Karpas-422 (cell line): ENCODE data around the gene PSORS1C1. TPM values are rescaled to one million over a fixed set of nuclear protein-coding genes. Genes with fewer than 3 reads are reported as not detected.

Experiments used
- DNase-seq: peaks from one replicate; pipeline ENCODE4 v3.0.0-alpha.2; 2015
- H2AFZ ChIP-seq: fragments of 200-600 bp; sonication (generic); 2 replicates; pipeline ENCODE4 v1.6.1; 2014; ENCODE audit warnings: antibody characterized with exemption, low read length, mixed read lengths
- H3K27ac ChIP-seq: fragments of 200-600 bp; sonication (generic); 2 replicates; pipeline ENCODE4 v1.5.1; 2014; ENCODE audit warnings: mild to moderate bottlenecking, low read length, moderate library complexity
- H3K27me3 ChIP-seq: fragments of 200-600 bp; sonication (generic); 2 replicates; pipeline ENCODE4 v1.6.1; 2014; ENCODE audit warnings: low read length, mixed read lengths
- H3K36me3 ChIP-seq: fragments of 200-600 bp; sonication (generic); 2 replicates; pipeline ENCODE4 v1.6.1; 2014; ENCODE audit warnings: low read length, mixed read lengths; ENCODE audit not compliant: insufficient read depth
- H3K4me1 ChIP-seq: fragments of 200-600 bp; sonication (generic); 2 replicates; pipeline ENCODE4 v1.6.1; 2014; ENCODE audit warnings: mild to moderate bottlenecking, low read length, mixed read lengths
- H3K4me2 ChIP-seq: fragments of 200-600 bp; sonication (generic); 2 replicates; pipeline ENCODE4 v1.6.1; 2014; ENCODE audit warnings: low read length, low read depth, mild to moderate bottlenecking; ENCODE audit not compliant: poor library complexity, severe bottlenecking
- H3K4me3 ChIP-seq: fragments of 200-600 bp; sonication (generic); 2 replicates; pipeline ENCODE4 v1.5.1; 2014; ENCODE audit warnings: mild to moderate bottlenecking, antibody characterized with exemption, low read length, mixed read lengths
- H3K79me2 ChIP-seq: fragments of 200-600 bp; sonication (generic); 2 replicates; pipeline ENCODE4 v1.6.1; 2014; ENCODE audit warnings: mild to moderate bottlenecking, low read length, mixed read lengths
- H3K9ac ChIP-seq: fragments of 200-600 bp; sonication (generic); 2 replicates; pipeline ENCODE4 v1.6.0; 2014; ENCODE audit warnings: low read length
- H3K9me2 ChIP-seq: fragments of 200-600 bp; sonication (generic), shearing (Covaris generic); replicated peaks from 2 replicates; pipeline ENCODE4 v1.6.0; 2014; ENCODE audit warnings: mild to moderate bottlenecking, low read length, moderate library complexity; ENCODE audit not compliant: insufficient read depth
- H3K9me3 ChIP-seq: fragments of 300-700, 200-600 bp; sonication (generic); 2 replicates; pipeline ENCODE4 v1.6.1; 2014; ENCODE audit warnings: low read length, mixed read lengths
- H4K20me1 ChIP-seq: fragments of 200-600 bp; sonication (generic); 2 replicates; pipeline ENCODE4 v1.6.1; 2014; ENCODE audit warnings: mild to moderate bottlenecking, antibody characterized with exemption, low read length, low read depth; ENCODE audit not compliant: insufficient read depth
- total RNA-seq: library from RNA; depleted of rRNA; stranded (reverse); fragments of >200 nt; shearing (Covaris generic); gene quantifications from 2 replicates; pipeline ENCODE4 v1.2.3, GENCODE V29; 2014; ENCODE audit warnings: low replicate concordance

Gene PSORS1C1
- total RNA-seq, 1 experiment from 2014 or later: not detected

DNA sequence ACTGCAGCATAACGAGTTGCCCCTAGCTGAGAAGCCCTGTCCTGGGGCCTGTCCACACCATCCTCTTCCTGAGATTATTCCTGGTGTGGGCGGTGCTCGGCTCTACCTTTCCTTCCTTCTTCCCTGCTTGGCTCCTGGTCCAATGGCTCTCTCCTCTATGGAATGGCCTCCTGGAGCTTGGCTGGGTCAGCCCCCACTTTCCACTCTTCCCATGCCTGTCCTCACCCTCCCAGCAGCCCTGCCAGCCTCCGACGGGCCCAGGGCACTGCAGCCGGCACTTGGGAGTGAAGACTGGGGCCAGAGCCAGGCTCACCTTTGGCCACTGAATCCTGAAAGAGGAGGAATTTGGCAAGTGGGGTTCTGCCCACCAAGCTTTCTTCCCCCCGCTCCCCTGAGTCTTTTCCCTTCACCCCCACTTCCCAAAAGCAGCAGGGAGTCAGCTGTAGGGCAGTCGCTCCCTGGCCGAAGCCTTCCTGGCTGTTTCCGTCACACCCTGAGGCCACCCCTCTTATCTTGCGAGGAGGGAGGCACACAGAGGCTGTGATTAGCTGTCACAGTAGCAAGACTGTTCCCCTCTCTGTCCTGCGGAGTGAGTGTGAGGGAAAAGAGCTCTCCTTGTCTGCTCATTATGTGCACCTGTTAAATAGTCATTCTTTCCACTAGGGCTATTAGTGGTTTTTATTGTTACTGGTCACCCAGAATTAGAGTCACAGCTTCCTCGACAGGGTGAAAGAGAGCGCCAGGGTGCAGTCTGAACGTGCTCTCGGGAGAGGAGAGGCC is 12.0 kb downstream of the PSORS1C1 start:
- H4K20me1 ChIP-seq: no peaks in the 10 kb centered on the region
- DNase-seq: no peak
- no peak overlapping the region for H3K27ac ChIP-seq
- no peaks in the 10 kb centered on the region for H3K9me3 ChIP-seq
- no peak overlapping the region for H3K9ac ChIP-seq
- no peak overlapping the region for H3K4me3 ChIP-seq
- no peak overlapping the region for H3K4me2 ChIP-seq
- H3K36me3 ChIP-seq: no peaks in the 10 kb centered on the region
- H3K79me2 ChIP-seq: no peaks in the 10 kb centered on the region
- H3K27me3 ChIP-seq: no peaks in the 10 kb centered on the region
- H3K4me1 ChIP-seq: no peaks in the 10 kb centered on the region
- H3K9me2 ChIP-seq: no peaks in the 10 kb centered on the region
- no peak overlapping the region for H2AFZ ChIP-seq

DNA sequence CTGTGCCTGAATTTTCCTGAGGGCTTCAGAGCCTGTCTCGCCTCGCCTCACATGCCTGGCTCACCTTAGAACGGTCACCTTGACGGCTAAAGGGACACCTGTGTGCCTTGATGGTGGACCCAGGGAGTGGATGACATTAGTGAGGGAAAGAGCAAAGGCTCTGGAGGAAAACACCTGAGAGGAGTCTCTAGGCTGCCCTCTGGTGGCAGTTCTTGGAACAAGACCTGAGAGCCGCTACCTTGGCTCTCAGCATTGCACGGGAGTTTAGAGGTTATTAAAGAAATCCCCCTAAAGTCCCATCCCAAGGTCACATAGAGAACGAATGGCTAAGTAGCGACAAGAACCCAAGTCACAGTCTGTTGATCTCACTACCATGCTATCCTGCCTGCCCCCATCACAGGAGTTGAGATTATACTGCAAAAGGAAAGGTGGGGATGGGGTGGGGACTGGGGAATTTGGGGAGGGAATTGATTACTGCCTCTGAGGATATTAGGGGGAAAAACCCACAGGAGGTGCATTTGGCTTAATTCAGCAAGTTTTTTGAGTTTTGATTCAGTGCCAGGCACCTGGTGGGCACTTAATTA is 13.6 kb downstream of the PSORS1C1 start:
- Histone ChIP-seq H3K9me2 (no peaks in the 10 kb centered on the region), H4K20me1 (no peaks in the 10 kb centered on the region), H3K27ac (no peak overlapping the region), H2AFZ (no peak overlapping the region), H3K9ac (no peak overlapping the region), H3K9me3 (no peaks in the 10 kb centered on the region), H3K4me2 (no peak overlapping the region), H3K27me3 (no peaks in the 10 kb centered on the region), H3K36me3 (no peaks in the 10 kb centered on the region), H3K4me3 (no peak overlapping the region), H3K79me2 (no peaks in the 10 kb centered on the region), H3K4me1 (no peaks in the 10 kb centered on the region)
- DNase-seq: peak; percentile 84

DNA sequence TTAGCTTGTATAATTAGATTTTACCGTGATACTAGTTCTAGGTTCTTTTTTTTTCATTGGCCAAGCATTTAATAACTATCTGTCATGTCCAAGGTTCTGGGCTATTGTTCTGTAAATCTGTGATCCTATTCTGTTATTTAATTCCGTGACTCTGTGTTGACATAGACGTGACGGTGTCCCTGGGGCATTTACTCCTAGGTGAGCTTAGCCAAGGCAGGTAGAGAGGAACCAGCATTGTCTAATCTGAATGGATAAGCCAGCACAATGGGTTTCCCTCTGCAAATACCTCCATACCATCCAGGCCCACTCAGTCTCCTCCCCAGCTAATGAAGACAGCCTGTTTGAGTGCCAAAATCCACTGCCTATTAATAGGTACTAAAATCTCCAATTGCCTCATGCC is 14.5 kb downstream of the PSORS1C1 start:
- H4K20me1 ChIP-seq: no peaks in the 10 kb centered on the region
- DNase-seq: no peak
- no peaks in the 10 kb centered on the region for H3K27me3 ChIP-seq
- no peaks in the 10 kb centered on the region for H3K36me3 ChIP-seq
- H2AFZ ChIP-seq: no peak overlapping the region
- H3K4me3 ChIP-seq: no peak overlapping the region
- H3K9me2 ChIP-seq: no peaks in the 10 kb centered on the region
- no peak overlapping the region for H3K27ac ChIP-seq
- no peaks in the 10 kb centered on the region for H3K4me1 ChIP-seq
- H3K9me3 ChIP-seq: no peaks in the 10 kb centered on the region
- H3K79me2 ChIP-seq: no peaks in the 10 kb centered on the region
- no peak overlapping the region for H3K4me2 ChIP-seq
- H3K9ac ChIP-seq: no peak overlapping the region

DNA sequence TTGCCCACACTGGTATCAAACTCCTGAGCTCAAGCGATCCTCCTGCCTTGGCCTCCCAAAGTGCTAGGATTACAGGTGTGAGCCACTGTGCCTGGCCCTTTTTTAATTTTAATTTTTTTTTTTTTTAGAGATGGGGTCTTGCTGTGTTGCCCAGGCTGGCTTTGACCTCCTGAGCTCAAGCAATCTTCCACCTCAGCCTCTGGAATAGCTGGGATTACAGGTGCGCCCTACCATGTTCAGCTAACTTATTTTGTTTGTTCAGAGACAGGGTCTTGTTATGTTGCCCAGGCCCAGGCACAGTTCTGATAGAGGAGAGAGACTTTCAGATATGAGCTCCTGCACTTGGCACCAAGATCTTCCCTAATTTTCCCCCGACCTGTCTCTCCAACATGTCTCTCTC is 16.2 kb downstream of the PSORS1C1 start:
- H4K20me1 ChIP-seq: no peaks in the 10 kb centered on the region
- H3K4me2 ChIP-seq: no peak overlapping the region
- H3K36me3 ChIP-seq: no peaks in the 10 kb centered on the region
- H3K9ac ChIP-seq: no peak overlapping the region
- no peak overlapping the region for H3K27ac ChIP-seq
- H3K9me3 ChIP-seq: no peaks in the 10 kb centered on the region
- no peaks in the 10 kb centered on the region for H3K27me3 ChIP-seq
- no peak overlapping the region for H3K4me3 ChIP-seq
- H3K79me2 ChIP-seq: no peaks in the 10 kb centered on the region
- H2AFZ ChIP-seq: no peak overlapping the region
- H3K9me2 ChIP-seq: no peaks in the 10 kb centered on the region
- no peaks in the 10 kb centered on the region for H3K4me1 ChIP-seq
- DNase-seq: no peak

DNA sequence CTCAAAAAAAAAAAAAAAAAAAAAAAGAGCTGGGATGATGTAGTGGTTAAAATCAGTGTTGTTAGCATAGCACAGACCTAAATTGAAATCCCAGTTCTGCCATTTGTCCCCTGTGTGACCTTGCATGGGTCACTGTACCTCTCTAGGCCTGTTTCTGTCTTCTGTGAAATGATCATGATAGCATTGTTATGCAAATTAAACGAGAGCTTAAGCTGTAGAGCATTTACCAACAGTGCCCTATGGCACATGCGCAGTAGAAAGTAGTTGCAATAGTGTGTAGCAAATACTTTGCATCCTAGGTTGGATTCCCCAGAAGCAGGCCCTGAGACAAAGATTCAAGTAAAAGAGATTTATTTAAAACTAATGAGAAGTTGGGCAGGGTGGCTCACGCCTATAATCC is 17.0 kb downstream of the PSORS1C1 start:
- no peaks in the 10 kb centered on the region for H3K9me2 ChIP-seq
- no peak overlapping the region for H3K4me3 ChIP-seq
- no peak overlapping the region for H3K9ac ChIP-seq
- no peaks in the 10 kb centered on the region for H3K36me3 ChIP-seq
- H3K9me3 ChIP-seq: no peaks in the 10 kb centered on the region
- H3K79me2 ChIP-seq: no peaks in the 10 kb centered on the region
- H3K27me3 ChIP-seq: no peaks in the 10 kb centered on the region
- no peak for DNase-seq
- no peaks in the 10 kb centered on the region for H4K20me1 ChIP-seq
- no peak overlapping the region for H3K4me2 ChIP-seq
- no peak overlapping the region for H3K27ac ChIP-seq
- no peaks in the 10 kb centered on the region for H3K4me1 ChIP-seq
- no peak overlapping the region for H2AFZ ChIP-seq

DNA sequence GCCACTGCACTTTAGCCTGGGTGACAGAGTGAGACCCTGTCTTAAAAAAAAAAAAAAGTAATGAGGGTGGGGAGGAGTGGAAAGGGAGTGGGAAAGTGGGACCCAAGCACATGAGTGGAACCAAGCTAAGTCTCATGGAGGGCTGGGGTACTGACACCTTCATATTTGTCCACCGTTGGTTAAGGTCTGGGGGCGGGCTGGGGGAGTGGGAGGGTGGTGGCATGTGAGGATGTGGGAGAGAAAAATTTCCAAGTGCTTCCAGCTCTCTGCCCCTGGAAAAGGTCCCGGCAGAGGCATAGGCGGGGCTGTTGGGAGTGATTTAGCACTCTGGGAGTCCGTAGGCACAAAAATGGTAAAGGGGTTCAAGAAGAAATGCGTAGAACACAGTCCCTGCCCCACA is 18.2 kb downstream of the PSORS1C1 start:
- DNase-seq: no peak
- H3K27ac ChIP-seq: no peak overlapping the region
- no peak overlapping the region for H3K4me3 ChIP-seq
- H3K9ac ChIP-seq: no peak overlapping the region
- H3K4me1 ChIP-seq: peaks cover 3% of the 10 kb centered on the region
- no peaks in the 10 kb centered on the region for H3K36me3 ChIP-seq
- H3K9me2 ChIP-seq: no peaks in the 10 kb centered on the region
- no peaks in the 10 kb centered on the region for H3K27me3 ChIP-seq
- H4K20me1 ChIP-seq: no peaks in the 10 kb centered on the region
- no peak overlapping the region for H2AFZ ChIP-seq
- no peak overlapping the region for H3K4me2 ChIP-seq
- H3K9me3 ChIP-seq: no peaks in the 10 kb centered on the region
- no peaks in the 10 kb centered on the region for H3K79me2 ChIP-seq

DNA sequence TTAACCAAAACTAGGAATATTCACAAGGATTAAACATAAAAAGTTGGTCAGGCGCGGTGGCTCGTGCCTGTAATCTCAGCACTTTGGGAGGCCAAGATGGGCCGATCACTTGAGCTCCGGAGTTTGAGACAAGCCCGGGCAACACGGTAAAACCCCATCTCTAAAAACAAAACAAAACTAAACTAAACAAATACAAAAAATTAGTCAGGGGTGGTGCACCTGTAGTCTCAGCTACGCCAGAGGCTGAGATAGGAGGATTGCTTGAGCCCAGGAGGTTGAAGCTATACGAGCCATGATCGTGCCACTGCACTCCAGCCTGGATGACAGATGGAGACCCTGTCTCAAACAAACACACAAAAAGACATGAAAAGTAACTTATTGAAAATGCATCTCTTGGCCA is 21.1 kb downstream of the PSORS1C1 start:
- H3K9ac ChIP-seq: no peak overlapping the region
- no peak overlapping the region for H3K27ac ChIP-seq
- no peaks in the 10 kb centered on the region for H3K36me3 ChIP-seq
- H3K9me2 ChIP-seq: no peaks in the 10 kb centered on the region
- no peaks in the 10 kb centered on the region for H4K20me1 ChIP-seq
- no peaks in the 10 kb centered on the region for H3K79me2 ChIP-seq
- no peak overlapping the region for H3K4me2 ChIP-seq
- DNase-seq: no peak
- H3K4me1 ChIP-seq: peaks cover 4% of the 10 kb centered on the region
- no peaks in the 10 kb centered on the region for H3K27me3 ChIP-seq
- H2AFZ ChIP-seq: no peak overlapping the region
- H3K4me3 ChIP-seq: no peak overlapping the region
- H3K9me3 ChIP-seq: no peaks in the 10 kb centered on the region

DNA sequence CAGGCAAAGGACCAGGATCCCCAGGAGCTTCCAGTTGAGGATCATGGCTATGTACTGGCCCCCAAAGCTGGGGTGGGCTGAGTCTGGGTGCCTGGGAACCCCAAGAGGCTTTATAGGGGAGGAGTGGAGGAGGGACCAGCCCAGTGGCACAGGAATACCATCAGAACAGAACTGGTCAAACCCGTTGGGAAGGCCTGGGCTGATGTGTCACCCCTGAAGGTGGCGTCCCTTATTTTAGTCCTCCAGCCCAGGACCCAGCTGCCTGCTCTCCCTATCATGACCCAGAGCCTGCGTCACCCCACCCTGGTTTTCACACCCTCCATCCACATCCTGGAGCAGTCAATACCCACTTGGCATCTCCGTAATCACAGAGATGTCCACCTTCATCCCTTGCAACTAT is 24.4 kb downstream of the PSORS1C1 start, which contains the start of gene PSORS1C2:
Gene PSORS1C2, minus strand, starts transcription at position 85 of the 400 bp plus-strand sequence. Its CDS starts 40 bp downstream, at position 45.
- H3K4me2 ChIP-seq: peak within 1 kb of the TSS; percentile 37
- H3K79me2 ChIP-seq: no peaks in the 10 kb centered on the region
- peaks cover 4% of the 10 kb centered on the region for H3K4me1 ChIP-seq
- no peaks in the 10 kb centered on the region for H3K9me2 ChIP-seq
- H3K27ac ChIP-seq: no peak within 1 kb of the TSS
- H3K4me3 ChIP-seq: no peak within 1 kb of the TSS
- no peaks in the 10 kb centered on the region for H3K36me3 ChIP-seq
- no peaks in the 10 kb centered on the region for H3K27me3 ChIP-seq
- no peak within 1 kb of the TSS for H2AFZ ChIP-seq
- no peak within 1 kb of the TSS for H3K9ac ChIP-seq
- DNase-seq: no peak
- H3K9me3 ChIP-seq: no peaks in the 10 kb centered on the region
- H4K20me1 ChIP-seq: no peaks in the 10 kb centered on the region
